ENCODE measurements around the gene CARD11.
"Not testable (repeated sequence)": the region's sequence is repeated elsewhere in the genome, so short reads cannot be mapped to it uniquely, and the experiment has no call there.

Gene CARD11

GRCh38 chr7:2965301-2965700 is 78.4 kb downstream of the CARD11 start:
- H3K4me3 Mint-ChIP-seq = no peak overlapping the region
- H3K4me1 Mint-ChIP-seq (ENCODE audit: low read depth) = peaks cover 26% of the 10 kb centered on the region
- H3K27ac Mint-ChIP-seq = no peak overlapping the region
- H3K36me3 Mint-ChIP-seq (ENCODE audit: low read depth) = peaks cover 55% of the 10 kb centered on the region
- no peaks in the 10 kb centered on the region for H3K27me3 Mint-ChIP-seq (ENCODE audit: low read depth)
- H3K9me3 Mint-ChIP-seq = peaks cover 23% of the 10 kb centered on the region

GRCh38 chr7:2964208-2964607 is 79.5 kb downstream of the CARD11 start:
- no peak overlapping the region for H3K4me3 Mint-ChIP-seq
- H3K4me1 Mint-ChIP-seq (ENCODE audit: low read depth) = peaks cover 33% of the 10 kb centered on the region
- H3K27ac Mint-ChIP-seq = no peak overlapping the region
- H3K27me3 Mint-ChIP-seq (ENCODE audit: low read depth) = no peaks in the 10 kb centered on the region
- peaks cover 58% of the 10 kb centered on the region for H3K36me3 Mint-ChIP-seq (ENCODE audit: low read depth)
- peaks cover 23% of the 10 kb centered on the region for H3K9me3 Mint-ChIP-seq

GRCh38 chr7:2962865-2963264 is 80.8 kb downstream of the CARD11 start:
- H3K4me3 Mint-ChIP-seq = no peak overlapping the region
- H3K9me3 Mint-ChIP-seq = peaks cover 23% of the 10 kb centered on the region
- peaks cover 65% of the 10 kb centered on the region for H3K36me3 Mint-ChIP-seq (ENCODE audit: low read depth)
- no peaks in the 10 kb centered on the region for H3K27me3 Mint-ChIP-seq (ENCODE audit: low read depth)
- no peak overlapping the region for H3K27ac Mint-ChIP-seq
- peaks cover 46% of the 10 kb centered on the region for H3K4me1 Mint-ChIP-seq (ENCODE audit: low read depth)

- Mint-ChIP-seq H3K27me3 (ENCODE audit: low read depth) (no peaks in the 10 kb centered on the region), H3K4me1 (ENCODE audit: low read depth) (peaks cover 55% of the 10 kb centered on the region), H3K4me3 (no peak overlapping the region), H3K36me3 (ENCODE audit: low read depth) (peaks cover 55% of the 10 kb centered on the region), H3K27ac (peak overlapping the region; percentile 82), H3K9me3 (peaks cover 6% of the 10 kb centered on the region)
Measured at GRCh38 chr7:2959828-2960599, 83.7 kb downstream of the CARD11 start.

- no peak overlapping the region for H3K4me3 Mint-ChIP-seq
- H3K27ac Mint-ChIP-seq = peak overlapping the region; percentile 45
- peaks cover 58% of the 10 kb centered on the region for H3K4me1 Mint-ChIP-seq (ENCODE audit: low read depth)
- peaks cover 51% of the 10 kb centered on the region for H3K36me3 Mint-ChIP-seq (ENCODE audit: low read depth)
- H3K27me3 Mint-ChIP-seq (ENCODE audit: low read depth) = no peaks in the 10 kb centered on the region
- peaks cover under 1% of the 10 kb centered on the region for H3K9me3 Mint-ChIP-seq
Measured at GRCh38 chr7:2959103-2959680, 84.5 kb downstream of the CARD11 start.

- no peak overlapping the region for H3K4me3 Mint-ChIP-seq
- no peaks in the 10 kb centered on the region for H3K9me3 Mint-ChIP-seq
- peak overlapping the region; percentile 66 for H3K27ac Mint-ChIP-seq
- H3K36me3 Mint-ChIP-seq (ENCODE audit: low read depth) = peaks cover 55% of the 10 kb centered on the region
- H3K27me3 Mint-ChIP-seq (ENCODE audit: low read depth) = no peaks in the 10 kb centered on the region
- H3K4me1 Mint-ChIP-seq (ENCODE audit: low read depth) = peaks cover 64% of the 10 kb centered on the region
Measured at GRCh38 chr7:2958416-2959102, 85.1 kb downstream of the CARD11 start.

GRCh38 chr7:2957369-2957727 is 86.3 kb downstream of the CARD11 start:
- not testable (repeated sequence) for H3K9me3 Mint-ChIP-seq; H3K27me3 Mint-ChIP-seq (ENCODE audit: low read depth)
- Mint-ChIP-seq H3K27ac (peak overlapping the region; percentile 89), H3K4me3 (peak overlapping the region; percentile 58), H3K4me1 (ENCODE audit: low read depth) (peaks cover 62% of the 10 kb centered on the region), H3K36me3 (ENCODE audit: low read depth) (peaks cover 52% of the 10 kb centered on the region)

GRCh38 chr7:2956526-2957368 is 86.9 kb downstream of the CARD11 start:
- H3K9me3 Mint-ChIP-seq = no peaks in the 10 kb centered on the region
- peaks cover 54% of the 10 kb centered on the region for H3K36me3 Mint-ChIP-seq (ENCODE audit: low read depth)

GRCh38 chr7:2956076-2956475 is 87.6 kb downstream of the CARD11 start:
- Mint-ChIP-seq H3K27me3 (ENCODE audit: low read depth) (no peaks in the 10 kb centered on the region), H3K9me3 (peaks cover 2% of the 10 kb centered on the region), H3K4me3 (peak overlapping the region; percentile 21), H3K4me1 (ENCODE audit: low read depth) (peaks cover 60% of the 10 kb centered on the region), H3K27ac (peak overlapping the region; percentile 85), H3K36me3 (ENCODE audit: low read depth) (peaks cover 56% of the 10 kb centered on the region)

More at GRCh38 chr7:2956526-2957368, 86.9 kb downstream of the CARD11 start:
- no peaks in the 10 kb centered on the region for H3K27me3 Mint-ChIP-seq (ENCODE audit: low read depth)
- peaks cover 60% of the 10 kb centered on the region for H3K4me1 Mint-ChIP-seq (ENCODE audit: low read depth)
- H3K27ac Mint-ChIP-seq = peak overlapping the region; percentile 89
- peak overlapping the region; percentile 58 for H3K4me3 Mint-ChIP-seq

GRCh38 chr7:2955269-2955668 is 88.4 kb downstream of the CARD11 start:
- peaks cover 59% of the 10 kb centered on the region for H3K36me3 Mint-ChIP-seq (ENCODE audit: low read depth)
- no peak overlapping the region for H3K4me3 Mint-ChIP-seq
- peaks cover 10% of the 10 kb centered on the region for H3K9me3 Mint-ChIP-seq
- H3K27me3 Mint-ChIP-seq (ENCODE audit: low read depth) = no peaks in the 10 kb centered on the region
- H3K27ac Mint-ChIP-seq = peak overlapping the region; percentile 85
- peaks cover 68% of the 10 kb centered on the region for H3K4me1 Mint-ChIP-seq (ENCODE audit: low read depth)

GRCh38 chr7:2954433-2954853 is 89.2 kb downstream of the CARD11 start:
- H3K27me3 Mint-ChIP-seq (ENCODE audit: low read depth) = no peaks in the 10 kb centered on the region
- peaks cover 63% of the 10 kb centered on the region for H3K36me3 Mint-ChIP-seq (ENCODE audit: low read depth)
- H3K4me1 Mint-ChIP-seq (ENCODE audit: low read depth) = peaks cover 69% of the 10 kb centered on the region
- H3K4me3 Mint-ChIP-seq = peak overlapping the region; percentile 44
- H3K9me3 Mint-ChIP-seq = peaks cover 18% of the 10 kb centered on the region
- peak overlapping the region; percentile 85 for H3K27ac Mint-ChIP-seq

GRCh38 chr7:2953588-2954407 is 89.9 kb downstream of the CARD11 start:
- peaks cover 67% of the 10 kb centered on the region for H3K4me1 Mint-ChIP-seq (ENCODE audit: low read depth)
- peaks cover 22% of the 10 kb centered on the region for H3K9me3 Mint-ChIP-seq
- no peaks in the 10 kb centered on the region for H3K27me3 Mint-ChIP-seq (ENCODE audit: low read depth)
- H3K36me3 Mint-ChIP-seq (ENCODE audit: low read depth) = peaks cover 69% of the 10 kb centered on the region
- H3K27ac Mint-ChIP-seq = peak overlapping the region; percentile 85
- peak overlapping the region; percentile 44 for H3K4me3 Mint-ChIP-seq

- Mint-ChIP-seq H3K4me3 (no peak overlapping the region), H3K27ac (no peak overlapping the region), H3K36me3 (ENCODE audit: low read depth) (peaks cover 68% of the 10 kb centered on the region), H3K4me1 (ENCODE audit: low read depth) (peaks cover 67% of the 10 kb centered on the region), H3K9me3 (peaks cover 22% of the 10 kb centered on the region), H3K27me3 (ENCODE audit: low read depth) (no peaks in the 10 kb centered on the region)
Measured at GRCh38 chr7:2953099-2953498, 90.6 kb downstream of the CARD11 start.

Data from T-helper 1 cell treated with Interleukin-12 subunit alpha and Interleukin-12 subunit beta and Interleukin-4 antibody, amounts not matched to agents 30 μg/mL and 1 μg/mL, for 36 hours (primary cell).